ENCODE results near the gene CBX6.

DNA sequence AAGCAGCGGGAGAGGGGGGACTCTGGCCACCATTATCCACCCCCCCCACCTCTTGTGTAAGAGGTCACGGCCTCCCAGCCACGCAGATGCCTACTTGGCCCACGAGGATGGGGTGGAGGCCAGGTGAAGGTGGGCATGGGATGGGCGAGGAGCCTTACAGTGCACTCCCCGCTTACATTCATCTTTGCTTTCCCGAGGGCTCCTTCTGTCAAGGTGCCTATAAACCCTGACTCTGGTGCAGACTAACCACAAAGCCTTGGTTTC, 41.2 kb downstream of the CBX6 start:
- TF ChIP-seq POLR2A (IDR thresholded peaks at IDR 0.05): no peak
- TF ChIP-seq, protein P1, sequence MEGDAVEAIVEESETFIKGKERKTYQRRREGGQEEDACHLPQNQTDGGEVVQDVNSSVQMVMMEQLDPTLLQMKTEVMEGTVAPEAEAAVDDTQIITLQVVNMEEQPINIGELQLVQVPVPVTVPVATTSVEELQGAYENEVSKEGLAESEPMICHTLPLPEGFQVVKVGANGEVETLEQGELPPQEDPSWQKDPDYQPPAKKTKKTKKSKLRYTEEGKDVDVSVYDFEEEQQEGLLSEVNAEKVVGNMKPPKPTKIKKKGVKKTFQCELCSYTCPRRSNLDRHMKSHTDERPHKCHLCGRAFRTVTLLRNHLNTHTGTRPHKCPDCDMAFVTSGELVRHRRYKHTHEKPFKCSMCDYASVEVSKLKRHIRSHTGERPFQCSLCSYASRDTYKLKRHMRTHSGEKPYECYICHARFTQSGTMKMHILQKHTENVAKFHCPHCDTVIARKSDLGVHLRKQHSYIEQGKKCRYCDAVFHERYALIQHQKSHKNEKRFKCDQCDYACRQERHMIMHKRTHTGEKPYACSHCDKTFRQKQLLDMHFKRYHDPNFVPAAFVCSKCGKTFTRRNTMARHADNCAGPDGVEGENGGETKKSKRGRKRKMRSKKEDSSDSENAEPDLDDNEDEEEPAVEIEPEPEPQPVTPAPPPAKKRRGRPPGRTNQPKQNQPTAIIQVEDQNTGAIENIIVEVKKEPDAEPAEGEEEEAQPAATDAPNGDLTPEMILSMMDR (IDR thresholded peaks at IDR 0.05): no peak

All from adrenal gland (tissue), 5 donors.